ENCODE measurements around the gene RARA.

RARA gene

GRCh38 chr17:40402668-40403067 lies 93.7 kb downstream of the RARA start:
- TF ChIP-seq, protein P1, sequence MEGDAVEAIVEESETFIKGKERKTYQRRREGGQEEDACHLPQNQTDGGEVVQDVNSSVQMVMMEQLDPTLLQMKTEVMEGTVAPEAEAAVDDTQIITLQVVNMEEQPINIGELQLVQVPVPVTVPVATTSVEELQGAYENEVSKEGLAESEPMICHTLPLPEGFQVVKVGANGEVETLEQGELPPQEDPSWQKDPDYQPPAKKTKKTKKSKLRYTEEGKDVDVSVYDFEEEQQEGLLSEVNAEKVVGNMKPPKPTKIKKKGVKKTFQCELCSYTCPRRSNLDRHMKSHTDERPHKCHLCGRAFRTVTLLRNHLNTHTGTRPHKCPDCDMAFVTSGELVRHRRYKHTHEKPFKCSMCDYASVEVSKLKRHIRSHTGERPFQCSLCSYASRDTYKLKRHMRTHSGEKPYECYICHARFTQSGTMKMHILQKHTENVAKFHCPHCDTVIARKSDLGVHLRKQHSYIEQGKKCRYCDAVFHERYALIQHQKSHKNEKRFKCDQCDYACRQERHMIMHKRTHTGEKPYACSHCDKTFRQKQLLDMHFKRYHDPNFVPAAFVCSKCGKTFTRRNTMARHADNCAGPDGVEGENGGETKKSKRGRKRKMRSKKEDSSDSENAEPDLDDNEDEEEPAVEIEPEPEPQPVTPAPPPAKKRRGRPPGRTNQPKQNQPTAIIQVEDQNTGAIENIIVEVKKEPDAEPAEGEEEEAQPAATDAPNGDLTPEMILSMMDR (IDR thresholded peaks at IDR 0.05; ENCODE audit: low read depth, low read length), result no peak
- H3K4me3 ChIP-seq (ENCODE audit: low read depth, low read length), result no peak overlapping the region

DNA sequence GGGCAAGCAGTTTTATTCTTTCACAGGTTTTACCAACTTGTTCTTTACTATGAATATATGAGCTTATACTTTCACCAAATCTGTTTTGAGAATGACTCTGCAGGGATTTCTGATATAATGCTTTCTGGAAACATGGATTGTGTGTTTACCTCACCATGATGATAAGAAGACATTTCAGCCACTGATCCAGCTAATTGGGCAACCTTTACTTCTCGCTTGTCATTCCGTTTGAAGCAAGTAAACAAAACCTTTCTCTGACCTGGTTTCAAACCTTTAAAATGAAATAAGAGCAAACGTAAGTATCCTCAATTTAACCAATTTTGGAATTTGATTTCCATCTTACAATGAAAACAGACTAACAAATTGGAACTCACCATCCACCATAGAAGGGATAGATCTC lies 95.0 kb downstream of the RARA start:
- TF ChIP-seq, protein P1 (IDR thresholded peaks at IDR 0.05; ENCODE audit: low read depth, low read length), result no peak
- H3K4me3 ChIP-seq (ENCODE audit: low read depth, low read length), result no peak overlapping the region

Data from WI38 (cell line).